HCT116 (cell line): ENCODE data around the gene PCARE.
A peak's percentile ranks its signal among the peaks of the same experiment; 100 is the strongest.

Source experiments
- CEBPB ChIP-seq: IDR thresholded peaks from 2 replicates; pipeline ENCODE4 v1.6.1; 2012; ENCODE audit warnings: low read depth
- EGR1 ChIP-seq: IDR thresholded peaks from 2 replicates; pipeline ENCODE4 v1.6.1; 2012; ENCODE audit warnings: low read depth
- EZH2 ChIP-seq: fragments of 200-600 bp; sonication (generic); IDR thresholded peaks from 2 replicates; pipeline ENCODE4 v1.6.1; 2017; ENCODE audit warnings: antibody characterized with exemption, mixed run types
- FOSL1 ChIP-seq: IDR thresholded peaks from 2 replicates; pipeline ENCODE4 v1.6.1; 2012; ENCODE audit warnings: low read depth
- POLR2A ChIP-seq: IDR thresholded peaks from 2 replicates; pipeline ENCODE4 v1.7.0; 2011; ENCODE audit warnings: borderline replicate concordance; ENCODE audit not compliant: insufficient read depth, insufficient read length; ENCODE audit errors: extremely low read depth
- POLR2AphosphoS5 ChIP-seq: IDR thresholded peaks from 2 replicates; pipeline ENCODE4 v1.6.1; 2011; ENCODE audit warnings: mild to moderate bottlenecking, low read depth, low read length, moderate library complexity
- RAD21 ChIP-seq: IDR thresholded peaks from 2 replicates; pipeline ENCODE4 v1.6.1; 2012; ENCODE audit warnings: low read depth, mild to moderate bottlenecking
- SP1 ChIP-seq: IDR thresholded peaks from 2 replicates; pipeline ENCODE4 v1.6.1; 2012; ENCODE audit warnings: low read depth
- SRF ChIP-seq: IDR thresholded peaks from 2 replicates; pipeline ENCODE4 v1.6.1; 2012; ENCODE audit warnings: low read depth
- TF ChIP-seq, protein P1 (sequence below), 3 experiments: fragments of 200-600 bp in 1 of 3; sonication (generic) in 1 of 3; IDR thresholded peaks in 2 of 3; conservative IDR thresholded peaks in 1 of 3; 2 replicates each; pipeline ENCODE4 v1.5.1; 2012 to 2017; ENCODE audit warnings: low read depth in 2 of 3, low read length in 2 of 3, antibody characterized with exemption in 1 of 3, borderline replicate concordance in 1 of 3, control low read depth in 1 of 3, mild to moderate bottlenecking in 1 of 3, mixed read lengths in 1 of 3, mixed run types in 1 of 3, moderate library complexity in 1 of 3; ENCODE audit not compliant: insufficient read depth in 1 of 3
- TF ChIP-seq, protein P2 (sequence below): IDR thresholded peaks from 2 replicates; pipeline ENCODE4 v1.6.1; 2012; ENCODE audit warnings: low read depth
- TF ChIP-seq, protein P3 (sequence below): IDR thresholded peaks from 2 replicates; pipeline ENCODE4 v1.6.1; 2011; ENCODE audit warnings: mild to moderate bottlenecking, low read length, moderate library complexity; ENCODE audit not compliant: insufficient replicate concordance; ENCODE audit errors: extremely low read depth
- TF ChIP-seq, protein P4 (sequence below): IDR thresholded peaks from 2 replicates; pipeline ENCODE4 v1.6.1; 2012

DNA sequence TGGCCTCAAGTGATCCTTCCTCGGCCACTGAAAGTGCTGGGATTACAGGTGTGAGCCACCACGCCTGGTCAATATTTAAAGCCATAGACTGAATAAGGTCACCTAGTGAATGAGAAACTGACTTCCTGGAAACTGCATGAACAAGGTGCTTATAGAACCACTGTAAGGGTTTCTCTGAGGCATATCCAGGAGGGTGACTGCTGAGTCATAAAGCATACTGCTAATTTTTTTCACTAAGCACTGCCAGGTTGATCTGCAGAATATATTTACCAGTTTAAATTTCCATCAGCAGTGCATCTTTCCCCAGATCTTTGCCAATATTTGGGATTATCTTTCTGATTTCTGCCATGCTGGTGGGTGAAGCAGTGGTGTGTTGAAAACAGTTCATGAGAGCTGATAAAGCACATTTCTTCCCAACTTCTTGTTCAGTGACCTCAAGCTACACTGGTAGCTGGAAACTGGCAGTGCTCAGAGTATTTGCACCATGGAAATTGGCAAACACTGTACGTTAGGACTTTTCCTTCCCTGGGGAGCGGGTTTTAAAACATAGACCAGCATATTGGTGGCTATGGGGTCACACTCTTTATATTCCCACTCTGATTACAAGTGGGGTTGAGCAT lies 36.7 kb upstream of the PCARE start:
- TF ChIP-seq, protein P1, sequence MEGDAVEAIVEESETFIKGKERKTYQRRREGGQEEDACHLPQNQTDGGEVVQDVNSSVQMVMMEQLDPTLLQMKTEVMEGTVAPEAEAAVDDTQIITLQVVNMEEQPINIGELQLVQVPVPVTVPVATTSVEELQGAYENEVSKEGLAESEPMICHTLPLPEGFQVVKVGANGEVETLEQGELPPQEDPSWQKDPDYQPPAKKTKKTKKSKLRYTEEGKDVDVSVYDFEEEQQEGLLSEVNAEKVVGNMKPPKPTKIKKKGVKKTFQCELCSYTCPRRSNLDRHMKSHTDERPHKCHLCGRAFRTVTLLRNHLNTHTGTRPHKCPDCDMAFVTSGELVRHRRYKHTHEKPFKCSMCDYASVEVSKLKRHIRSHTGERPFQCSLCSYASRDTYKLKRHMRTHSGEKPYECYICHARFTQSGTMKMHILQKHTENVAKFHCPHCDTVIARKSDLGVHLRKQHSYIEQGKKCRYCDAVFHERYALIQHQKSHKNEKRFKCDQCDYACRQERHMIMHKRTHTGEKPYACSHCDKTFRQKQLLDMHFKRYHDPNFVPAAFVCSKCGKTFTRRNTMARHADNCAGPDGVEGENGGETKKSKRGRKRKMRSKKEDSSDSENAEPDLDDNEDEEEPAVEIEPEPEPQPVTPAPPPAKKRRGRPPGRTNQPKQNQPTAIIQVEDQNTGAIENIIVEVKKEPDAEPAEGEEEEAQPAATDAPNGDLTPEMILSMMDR (IDR thresholded peaks at IDR 0.05 in 2 of 3, conservative IDR thresholded peaks at IDR 0.05 in 1 of 3; ENCODE audit: borderline replicate concordance in 1 of 3, insufficient read depth in 1 of 3, low read depth in 2 of 3, low read length in 2 of 3): no peak
- TF ChIP-seq RAD21 (no peak), EZH2 (no peak), CEBPB (no peak), FOSL1 (peak; percentile 59), POLR2AphosphoS5 (no peak), POLR2A (no peak), SP1 (0 out of 2 replicates have a peak, but pooled peaks have one; percentile 30), EGR1 (no peak), SRF (no peak)
- TF ChIP-seq, protein P2, sequence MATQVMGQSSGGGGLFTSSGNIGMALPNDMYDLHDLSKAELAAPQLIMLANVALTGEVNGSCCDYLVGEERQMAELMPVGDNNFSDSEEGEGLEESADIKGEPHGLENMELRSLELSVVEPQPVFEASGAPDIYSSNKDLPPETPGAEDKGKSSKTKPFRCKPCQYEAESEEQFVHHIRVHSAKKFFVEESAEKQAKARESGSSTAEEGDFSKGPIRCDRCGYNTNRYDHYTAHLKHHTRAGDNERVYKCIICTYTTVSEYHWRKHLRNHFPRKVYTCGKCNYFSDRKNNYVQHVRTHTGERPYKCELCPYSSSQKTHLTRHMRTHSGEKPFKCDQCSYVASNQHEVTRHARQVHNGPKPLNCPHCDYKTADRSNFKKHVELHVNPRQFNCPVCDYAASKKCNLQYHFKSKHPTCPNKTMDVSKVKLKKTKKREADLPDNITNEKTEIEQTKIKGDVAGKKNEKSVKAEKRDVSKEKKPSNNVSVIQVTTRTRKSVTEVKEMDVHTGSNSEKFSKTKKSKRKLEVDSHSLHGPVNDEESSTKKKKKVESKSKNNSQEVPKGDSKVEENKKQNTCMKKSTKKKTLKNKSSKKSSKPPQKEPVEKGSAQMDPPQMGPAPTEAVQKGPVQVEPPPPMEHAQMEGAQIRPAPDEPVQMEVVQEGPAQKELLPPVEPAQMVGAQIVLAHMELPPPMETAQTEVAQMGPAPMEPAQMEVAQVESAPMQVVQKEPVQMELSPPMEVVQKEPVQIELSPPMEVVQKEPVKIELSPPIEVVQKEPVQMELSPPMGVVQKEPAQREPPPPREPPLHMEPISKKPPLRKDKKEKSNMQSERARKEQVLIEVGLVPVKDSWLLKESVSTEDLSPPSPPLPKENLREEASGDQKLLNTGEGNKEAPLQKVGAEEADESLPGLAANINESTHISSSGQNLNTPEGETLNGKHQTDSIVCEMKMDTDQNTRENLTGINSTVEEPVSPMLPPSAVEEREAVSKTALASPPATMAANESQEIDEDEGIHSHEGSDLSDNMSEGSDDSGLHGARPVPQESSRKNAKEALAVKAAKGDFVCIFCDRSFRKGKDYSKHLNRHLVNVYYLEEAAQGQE: no peak
- TF ChIP-seq, protein P3, sequence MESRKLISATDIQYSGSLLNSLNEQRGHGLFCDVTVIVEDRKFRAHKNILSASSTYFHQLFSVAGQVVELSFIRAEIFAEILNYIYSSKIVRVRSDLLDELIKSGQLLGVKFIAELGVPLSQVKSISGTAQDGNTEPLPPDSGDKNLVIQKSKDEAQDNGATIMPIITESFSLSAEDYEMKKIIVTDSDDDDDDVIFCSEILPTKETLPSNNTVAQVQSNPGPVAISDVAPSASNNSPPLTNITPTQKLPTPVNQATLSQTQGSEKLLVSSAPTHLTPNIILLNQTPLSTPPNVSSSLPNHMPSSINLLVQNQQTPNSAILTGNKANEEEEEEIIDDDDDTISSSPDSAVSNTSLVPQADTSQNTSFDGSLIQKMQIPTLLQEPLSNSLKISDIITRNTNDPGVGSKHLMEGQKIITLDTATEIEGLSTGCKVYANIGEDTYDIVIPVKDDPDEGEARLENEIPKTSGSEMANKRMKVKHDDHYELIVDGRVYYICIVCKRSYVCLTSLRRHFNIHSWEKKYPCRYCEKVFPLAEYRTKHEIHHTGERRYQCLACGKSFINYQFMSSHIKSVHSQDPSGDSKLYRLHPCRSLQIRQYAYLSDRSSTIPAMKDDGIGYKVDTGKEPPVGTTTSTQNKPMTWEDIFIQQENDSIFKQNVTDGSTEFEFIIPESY: no peak
- TF ChIP-seq, protein P4, sequence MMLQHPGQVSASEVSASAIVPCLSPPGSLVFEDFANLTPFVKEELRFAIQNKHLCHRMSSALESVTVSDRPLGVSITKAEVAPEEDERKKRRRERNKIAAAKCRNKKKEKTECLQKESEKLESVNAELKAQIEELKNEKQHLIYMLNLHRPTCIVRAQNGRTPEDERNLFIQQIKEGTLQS: no peak
